OCI-LY3 (cell line): Measurements from ENCODE around the gene IL17REL.

ENCODE experiments used
- H2AFZ ChIP-seq: fragments of 200-600, 300-600 bp; shearing (Covaris generic); 2 replicates; pipeline ENCODE4 v1.6.0; 2014; ENCODE audit warnings: antibody characterized with exemption, low read depth, low read length
- H3K27ac ChIP-seq: fragments of 200-600, 300-600 bp; sonication (generic); 2 replicates; pipeline ENCODE4 v1.5.1; 2014; ENCODE audit warnings: mild to moderate bottlenecking, low read length, moderate library complexity, mixed read lengths
- H3K27me3 ChIP-seq: fragments of 200-600, 300-600 bp; sonication (generic); 2 replicates; pipeline ENCODE4 v1.6.1; 2014; ENCODE audit warnings: low read depth, low read length, mixed read lengths
- H3K36me3 ChIP-seq: fragments of 200-600, 300-600 bp; sonication (generic); replicated peaks from 2 replicates; pipeline ENCODE3; 2014; ENCODE audit warnings: low read depth, low read length, mixed read lengths
- H3K4me1 ChIP-seq: fragments of 300-600, 200-600 bp; sonication (generic); 2 replicates; pipeline ENCODE4 v1.6.1; 2014; ENCODE audit warnings: low read length, mixed read lengths
- H3K4me2 ChIP-seq: fragments of 200-600, 300-600 bp; sonication (generic); 2 replicates; pipeline ENCODE4 v1.6.1; 2014; ENCODE audit warnings: low read length, mixed read lengths
- H3K4me3 ChIP-seq: fragments of 300-600, 200-600 bp; sonication (generic); 2 replicates; pipeline ENCODE4 v1.5.1; 2014; ENCODE audit warnings: antibody characterized with exemption, mild to moderate bottlenecking, low read length, moderate library complexity
- H3K79me2 ChIP-seq: fragments of 300-600, 200-600 bp; shearing (Covaris generic); 2 replicates; pipeline ENCODE4 v1.6.1; 2014; ENCODE audit warnings: mild to moderate bottlenecking, low read length, mixed read lengths
- H3K9ac ChIP-seq: fragments of 300-600, 200-600 bp; shearing (Covaris generic); 2 replicates; pipeline ENCODE4 v1.6.0; 2014; ENCODE audit warnings: mild to moderate bottlenecking, low read length, moderate library complexity
- H3K9me3 ChIP-seq: fragments of 200-600, 300-600 bp; shearing (Covaris generic); 2 replicates; pipeline ENCODE4 v1.6.1; 2014; ENCODE audit warnings: low read length, mixed read lengths; ENCODE audit not compliant: insufficient read depth
- H4K20me1 ChIP-seq: fragments of 200-600, 300-600 bp; sonication (generic); 2 replicates; pipeline ENCODE4 v1.6.1; 2016; ENCODE audit warnings: low read length, mixed read lengths; ENCODE audit not compliant: insufficient read depth
- EZH2phosphoT487 ChIP-seq: fragments of 200-600 bp; shearing (Covaris generic); IDR thresholded peaks from 2 replicates; pipeline ENCODE4 v1.6.1; 2018; ENCODE audit warnings: antibody characterized with exemption, mixed run types, low read depth
- TF ChIP-seq, protein P1 (sequence below): fragments of 200-600, 300-600 bp; sonication (generic); IDR thresholded peaks from 2 replicates; pipeline ENCODE4 v1.5.1; 2014; ENCODE audit warnings: antibody characterized with exemption, low read length, low read depth

Gene IL17REL

DNA sequence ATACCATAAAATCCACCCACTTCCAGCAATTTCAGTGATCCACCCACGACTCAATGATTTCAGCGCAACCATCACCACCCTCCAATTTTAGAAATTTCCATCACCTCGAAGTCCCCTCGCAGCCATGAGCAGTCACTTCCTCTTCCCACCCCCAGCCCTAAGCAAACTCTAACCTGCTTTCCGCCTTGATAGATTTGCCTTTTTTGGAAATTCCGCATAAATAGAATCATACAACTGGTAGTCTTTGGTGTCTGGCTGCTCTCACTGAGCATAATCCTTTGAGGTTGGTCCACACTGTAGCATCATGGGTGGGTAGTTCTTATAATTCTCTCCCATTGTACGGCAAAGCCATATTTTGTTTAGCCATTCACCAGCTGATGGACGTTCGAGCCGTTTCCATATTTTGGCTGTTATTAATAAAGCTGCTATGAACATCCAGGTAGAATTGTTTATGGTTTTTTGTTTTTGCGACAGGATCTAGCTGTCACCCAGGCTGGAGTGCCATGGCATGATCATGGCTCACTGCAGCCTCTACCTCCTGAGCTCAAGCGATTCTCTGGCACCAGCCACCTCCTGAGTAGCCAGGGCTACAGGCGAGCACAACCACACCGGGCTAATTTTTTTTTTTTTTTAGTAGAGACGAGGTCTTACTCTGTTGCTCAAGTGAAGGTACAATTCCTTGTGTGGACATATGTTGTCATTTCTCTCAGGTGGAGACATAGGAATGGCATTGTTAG, 36.0 kb downstream of the IL17REL start:
- Histone ChIP-seq H3K4me3 (no peak overlapping the region), H3K4me2 (peak overlapping the region; percentile 60), H3K9ac (peak overlapping the region; percentile 52; the same call in 1 of the 2 replicates), H3K27me3 (no peaks in the 10 kb centered on the region), H3K27ac (peak overlapping the region; percentile 71), H3K4me1 (peaks cover 30% of the 10 kb centered on the region), H3K9me3 (0 out of 2 replicates have a peak, but pooled peaks cover 9% of the 10 kb centered on the region), H2AFZ (no peak overlapping the region), H4K20me1 (no peaks in the 10 kb centered on the region), H3K79me2 (peaks cover 13% of the 10 kb centered on the region), H3K36me3 (no peaks in the 10 kb centered on the region)
- TF ChIP-seq EZH2phosphoT487 = no peak
- TF ChIP-seq, protein P1, sequence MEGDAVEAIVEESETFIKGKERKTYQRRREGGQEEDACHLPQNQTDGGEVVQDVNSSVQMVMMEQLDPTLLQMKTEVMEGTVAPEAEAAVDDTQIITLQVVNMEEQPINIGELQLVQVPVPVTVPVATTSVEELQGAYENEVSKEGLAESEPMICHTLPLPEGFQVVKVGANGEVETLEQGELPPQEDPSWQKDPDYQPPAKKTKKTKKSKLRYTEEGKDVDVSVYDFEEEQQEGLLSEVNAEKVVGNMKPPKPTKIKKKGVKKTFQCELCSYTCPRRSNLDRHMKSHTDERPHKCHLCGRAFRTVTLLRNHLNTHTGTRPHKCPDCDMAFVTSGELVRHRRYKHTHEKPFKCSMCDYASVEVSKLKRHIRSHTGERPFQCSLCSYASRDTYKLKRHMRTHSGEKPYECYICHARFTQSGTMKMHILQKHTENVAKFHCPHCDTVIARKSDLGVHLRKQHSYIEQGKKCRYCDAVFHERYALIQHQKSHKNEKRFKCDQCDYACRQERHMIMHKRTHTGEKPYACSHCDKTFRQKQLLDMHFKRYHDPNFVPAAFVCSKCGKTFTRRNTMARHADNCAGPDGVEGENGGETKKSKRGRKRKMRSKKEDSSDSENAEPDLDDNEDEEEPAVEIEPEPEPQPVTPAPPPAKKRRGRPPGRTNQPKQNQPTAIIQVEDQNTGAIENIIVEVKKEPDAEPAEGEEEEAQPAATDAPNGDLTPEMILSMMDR = no peak

DNA sequence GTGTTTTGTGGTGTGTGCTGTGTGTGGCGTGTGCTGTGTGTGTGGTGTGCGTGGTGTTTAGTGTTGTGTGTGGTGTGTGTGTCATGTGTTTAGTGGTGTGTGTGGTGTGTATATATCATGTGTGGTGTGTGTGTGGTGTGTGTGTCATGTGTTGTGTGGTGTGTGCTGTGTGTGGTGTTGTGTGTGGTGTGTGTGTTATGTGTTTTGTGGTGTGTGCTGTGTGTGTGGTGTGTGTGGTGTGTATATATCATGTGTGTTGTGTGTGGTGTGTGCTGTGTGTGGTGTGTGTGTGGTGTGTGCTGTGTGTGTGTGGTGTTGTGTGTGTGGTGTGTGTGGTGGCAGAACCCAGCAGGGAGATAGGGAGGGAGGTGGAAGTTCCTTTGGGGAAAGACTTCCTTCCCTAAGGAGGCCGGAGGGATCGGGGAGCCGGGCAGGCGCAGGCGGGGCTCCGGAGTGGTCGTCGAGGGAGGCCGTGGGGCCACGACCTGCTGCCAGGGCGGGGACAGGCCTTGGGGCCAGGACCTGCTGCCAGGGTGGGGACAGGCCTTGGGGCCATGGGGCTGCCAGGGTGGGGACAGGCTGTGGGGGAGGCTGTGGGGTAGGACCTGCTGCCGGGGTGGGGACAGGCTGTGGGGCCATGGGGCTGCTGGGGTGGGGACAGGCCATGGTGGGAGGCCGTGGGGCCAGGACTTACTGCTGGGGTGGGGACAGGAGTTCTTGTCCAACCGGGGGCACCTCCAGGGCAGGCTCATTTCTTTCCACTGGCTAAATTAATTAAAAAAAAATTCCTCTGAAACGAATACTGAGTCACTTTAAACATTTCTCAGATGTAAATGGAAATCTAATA, 36.8 kb downstream of the IL17REL start:
- no peak overlapping the region for H2AFZ ChIP-seq
- peaks cover 13% of the 10 kb centered on the region for H3K79me2 ChIP-seq
- H4K20me1 ChIP-seq = no peaks in the 10 kb centered on the region
- peak overlapping the region; percentile 54 for H3K4me3 ChIP-seq
- H3K4me1 ChIP-seq = peaks cover 30% of the 10 kb centered on the region
- peak overlapping the region; percentile 60 for H3K4me2 ChIP-seq
- no peak for TF ChIP-seq EZH2phosphoT487
- TF ChIP-seq, protein P1 = no peak
- H3K36me3 ChIP-seq = no peaks in the 10 kb centered on the region
- peak overlapping the region; percentile 52; the same call in 1 of the 2 replicates for H3K9ac ChIP-seq
- H3K27me3 ChIP-seq = no peaks in the 10 kb centered on the region
- H3K27ac ChIP-seq = peak overlapping the region; percentile 71
- H3K9me3 ChIP-seq = 0 out of 2 replicates have a peak, but pooled peaks cover 9% of the 10 kb centered on the region

DNA sequence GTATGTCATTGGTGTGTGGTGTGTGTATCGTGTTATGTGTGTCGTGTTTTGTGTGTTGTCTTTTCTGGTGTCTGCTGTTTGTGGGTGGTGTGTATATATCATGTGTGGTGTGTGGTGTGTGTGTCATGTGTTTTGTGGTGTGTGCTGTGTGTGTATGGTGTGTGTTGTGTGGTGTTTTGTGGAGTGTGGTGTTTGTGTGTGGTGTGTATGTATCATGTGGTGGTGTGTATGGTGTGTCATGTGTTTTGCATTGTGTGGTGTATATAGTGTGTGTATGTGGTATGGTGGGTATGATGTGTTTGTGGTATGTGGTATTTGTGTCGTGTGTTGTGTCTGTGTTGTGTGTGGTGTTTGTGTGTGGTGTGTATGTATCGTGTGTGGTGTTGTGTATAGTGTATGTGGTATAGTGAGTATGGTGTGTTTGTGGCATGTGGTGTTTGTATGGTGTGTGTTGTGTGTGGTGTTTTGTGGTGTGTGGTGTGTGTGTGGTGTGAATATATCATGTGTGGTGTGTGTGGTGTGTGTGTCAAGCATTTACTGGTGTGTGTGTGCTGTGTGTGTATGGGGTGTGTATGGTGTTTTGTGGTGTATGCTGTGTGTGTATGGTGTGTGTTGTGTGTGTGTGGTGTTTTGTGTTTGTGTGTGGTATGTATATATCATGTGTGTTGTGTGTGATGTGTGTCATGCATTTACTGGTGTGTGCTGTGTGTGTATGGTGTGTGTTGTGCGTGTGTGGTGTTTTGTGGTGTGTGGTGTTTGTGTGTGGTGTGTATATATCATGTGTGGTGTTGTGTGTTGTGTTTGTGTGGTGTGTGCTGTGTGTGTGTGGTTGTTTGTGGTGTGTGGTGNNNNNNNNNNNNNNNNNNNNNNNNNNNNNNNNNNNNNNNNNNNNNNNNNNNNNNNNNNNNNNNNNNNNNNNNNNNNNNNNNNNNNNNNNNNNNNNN, 39.3 kb downstream of the IL17REL start:
- Histone ChIP-seq H3K79me2 (peaks cover 13% of the 10 kb centered on the region), H4K20me1 (no peaks in the 10 kb centered on the region), H3K9ac (peak overlapping the region; percentile 79; the same call in 1 of the 2 replicates), H3K27me3 (no peaks in the 10 kb centered on the region), H3K4me1 (peaks cover 40% of the 10 kb centered on the region), H3K27ac (no peak overlapping the region), H3K9me3 (no peaks in the 10 kb centered on the region), H3K4me3 (peak overlapping the region; percentile 89), H2AFZ (no peak overlapping the region), H3K36me3 (no peaks in the 10 kb centered on the region), H3K4me2 (peak overlapping the region; percentile 65)
- no peak for TF ChIP-seq EZH2phosphoT487
- TF ChIP-seq, protein P1 = no peak
